ENCODE measurements around the gene LRP1B.

GRCh38 chr2:141814150-141814549 is 316.7 kb downstream of the LRP1B start:
- TF ChIP-seq TAF1 (IDR thresholded peaks at IDR 0.05; ENCODE audit: borderline replicate concordance, insufficient read depth, low read length) (no peak), POLR2AphosphoS5 (IDR thresholded peaks at IDR 0.05; ENCODE audit: low read depth, low read length) (no peak), SIN3A (IDR thresholded peaks at IDR 0.05; ENCODE audit: borderline replicate concordance, insufficient read depth, low read length) (no peak), FOXP2 (optimal IDR thresholded peaks at IDR 0.05; ENCODE audit: borderline replicate concordance, extremely low read depth, extremely low read length, insufficient read depth) (no peak)

All from PFSK-1 (cell line).